Right cardiac atrium (tissue), 5 donors: ENCODE results near the gene BTBD8. TPM values are rescaled to one million over a fixed set of nuclear protein-coding genes. Genes with fewer than 3 reads are reported as not detected.

ENCODE experiments used
- ATAC-seq, 2 donors: fragments of 200-7000 bp; cut with Tn5 transposase; one replicate each; pipeline versions ENCODE4 v1.8.0 to v1.9.1; 2020; ENCODE audit warnings: moderate library complexity in 2 of 2, mild to moderate bottlenecking in 1 of 2
- DNase-seq, 3 donors: peaks; one replicate each; pipeline ENCODE4 v3.0.0-alpha.2; 2020
- H3K27ac ChIP-seq: one replicate; pipeline ENCODE4 v1.5.1; 2013; ENCODE audit warnings: mild to moderate bottlenecking, low read length, control low read depth, moderate library complexity
- H3K27me3 ChIP-seq: one replicate; pipeline ENCODE4 v1.6.1; 2013; ENCODE audit not compliant: control insufficient read depth, insufficient read depth
- H3K4me1 ChIP-seq: one replicate; pipeline ENCODE4 v1.6.1; 2013; ENCODE audit warnings: low read length; ENCODE audit not compliant: control insufficient read depth, insufficient read depth
- H3K4me3 ChIP-seq: one replicate; pipeline ENCODE4 v1.5.1; 2013; ENCODE audit warnings: low read length, control low read depth
- H3K9me3 ChIP-seq: one replicate; pipeline ENCODE4 v1.6.1; 2013; ENCODE audit warnings: low read length; ENCODE audit not compliant: control insufficient read depth
- WGBS: extraction: QIAGEN DNeasy Blood & Tissue Kit; methylation state at CpG from one replicate; pipeline ENCODE4 v1.1.7; 2013; 5-methylcytosine and 5-hydroxymethylcytosine counted together
- intact Hi-C, 4 donors: fragments of 100-400 bp; cut with DNase I; formaldehyde crosslinking; loops; one replicate each; pipeline versions ENCODE4 v1.11.0 to v1.14.0; 2022 to 2023
- polyA plus RNA-seq: library from polyadenylated mRNA; stranded (reverse); fragments of 200-250 nt; gene quantifications from one replicate; pipeline ENCODE4 v1.2.3, GENCODE V29; 2013
- total RNA-seq, 4 donors: library from RNA; stranded (reverse); fragmentation: NEBNext Ultra II Directional; extraction: Animal tissue kit (Norgen Biotek cat#: 25700); gene quantifications; one replicate each; pipeline ENCODE4 v1.2.1, GENCODE V29; 2021
- donor health status: healthy with polysubstance abuse.
- donor health status: DM: no; HTN: yes; CAD: no.
- donor health status: DM: no; HTN: no; CAD: no.
- donor health status: DM: no; HTN: yes; CAD: no; lungs with severe emphysema.
- donor health status: DM: yes; HTN: yes; CAD: no.

BTBD8 gene
- total and polyA plus RNA-seq, 5 donors: 1.5 to 6.2 (median 4.4) TPM

- WGBS: 56% methylated on average over 2 of the region's 2 CpGs
- H3K9me3 ChIP-seq: no peaks in the 10 kb centered on the region
- no peaks in the 10 kb centered on the region for H3K4me1 ChIP-seq
- H3K4me3 ChIP-seq: no peak overlapping the region
- no peaks in the 10 kb centered on the region for H3K27me3 ChIP-seq
- H3K27ac ChIP-seq: no peak overlapping the region
- DNase-seq: no peak
- intact Hi-C loops: no loop called here
- ATAC-seq: no peak
Observed at GRCh38 chr1:92136341-92136740, 56.2 kb downstream of the BTBD8 start.

- DNase-seq (no peak), ATAC-seq (no peak)
- 95% methylated on average over 2 of the region's 2 CpGs for WGBS
- Histone ChIP-seq H3K9me3 (no peaks in the 10 kb centered on the region), H3K27me3 (no peaks in the 10 kb centered on the region), H3K27ac (no peak overlapping the region), H3K4me3 (no peak overlapping the region), H3K4me1 (no peaks in the 10 kb centered on the region)
- intact Hi-C loops: no loop called here
Observed at GRCh38 chr1:92154934-92155333, 74.8 kb downstream of the BTBD8 start.

DNA sequence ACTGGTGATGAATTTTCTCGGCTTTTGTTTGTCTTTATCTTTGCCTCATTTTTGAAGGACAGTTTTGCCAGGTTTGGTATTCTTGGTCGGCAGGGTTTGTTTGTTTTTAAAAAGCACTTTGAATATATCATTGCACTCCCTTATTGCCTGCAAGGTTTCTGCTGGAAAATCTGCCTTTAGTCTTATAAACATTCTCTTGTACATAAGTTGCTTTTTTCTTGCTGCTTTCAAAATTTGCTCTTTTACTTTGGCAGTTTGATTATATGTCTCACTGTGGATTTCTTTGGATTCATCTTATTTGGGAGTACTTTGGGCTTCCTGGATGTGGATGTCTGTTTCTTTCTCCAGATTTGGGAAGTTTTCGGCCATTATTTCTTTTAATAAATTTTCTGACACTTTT is 79.4 kb downstream of the BTBD8 start:
- Histone ChIP-seq H3K4me3 (no peak overlapping the region), H3K9me3 (no peaks in the 10 kb centered on the region), H3K27me3 (no peaks in the 10 kb centered on the region), H3K27ac (no peak overlapping the region), H3K4me1 (no peaks in the 10 kb centered on the region)
- DNase-seq: no peak
- 90% methylated on average over 3 of the region's 3 CpGs for WGBS
- ATAC-seq: no peak
- intact Hi-C loops: no loop called here

- Histone ChIP-seq H3K27ac (no peak overlapping the region), H3K27me3 (no peaks in the 10 kb centered on the region), H3K4me1 (no peaks in the 10 kb centered on the region), H3K9me3 (no peaks in the 10 kb centered on the region), H3K4me3 (no peak overlapping the region)
- ATAC-seq: no peak
- no peak for DNase-seq
- WGBS: 94% methylated on average over 1 of the region's 1 CpG
- intact Hi-C loops: no loop called here
Observed at GRCh38 chr1:92165389-92165788, 85.2 kb downstream of the BTBD8 start.

GRCh38 chr1:92167151-92167550 is 87.0 kb downstream of the BTBD8 start:
- Histone ChIP-seq H3K4me1 (no peaks in the 10 kb centered on the region), H3K27me3 (no peaks in the 10 kb centered on the region), H3K27ac (no peak overlapping the region), H3K9me3 (no peaks in the 10 kb centered on the region), H3K4me3 (no peak overlapping the region)
- ATAC-seq (no peak), DNase-seq (no peak)
- intact Hi-C loops: no loop called here
- WGBS: 87% methylated on average over 1 of the region's 1 CpG

GRCh38 chr1:92168657-92169056 is 88.5 kb downstream of the BTBD8 start:
- ATAC-seq: no peak
- WGBS: 75% methylated on average over 5 of the region's 5 CpGs
- intact Hi-C loops: no loop called here

DNA sequence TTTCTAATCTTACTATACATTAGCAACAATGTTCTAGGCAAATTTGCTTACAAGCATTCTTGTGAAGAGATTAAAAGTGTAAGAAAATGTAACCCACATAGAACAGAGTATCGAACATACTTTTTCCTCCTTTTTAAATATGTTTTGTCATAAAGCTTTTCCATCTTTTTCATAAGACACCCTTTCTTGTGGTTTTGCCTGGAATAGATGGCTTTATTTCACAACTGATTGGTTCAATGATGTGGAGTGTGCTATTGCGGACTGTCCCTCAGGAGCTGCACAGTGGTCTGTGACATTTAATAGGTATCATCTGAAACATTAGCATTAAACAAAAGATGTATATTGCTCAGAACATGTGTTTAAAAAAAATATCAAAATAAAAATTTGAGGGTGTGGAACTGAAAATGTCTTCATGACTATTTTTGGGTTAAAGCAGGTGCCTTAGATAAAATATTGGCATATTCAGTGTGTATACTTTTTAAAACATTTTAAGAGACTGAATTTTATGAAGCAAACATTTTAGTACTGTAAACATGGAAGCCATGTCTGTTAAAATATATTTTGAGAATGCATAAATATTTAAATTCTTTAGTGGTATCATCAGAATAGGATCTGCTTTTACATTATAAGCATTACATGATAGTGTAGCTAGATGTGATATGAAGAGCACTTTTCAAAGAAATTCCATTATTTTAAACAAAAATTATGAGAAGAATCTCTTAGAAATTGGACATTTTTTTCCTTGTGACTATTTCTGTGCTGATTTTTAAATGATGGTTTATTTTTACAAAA is 89.3 kb downstream of the BTBD8 start:
- no peaks in the 10 kb centered on the region for H3K4me1 ChIP-seq
- no peak overlapping the region for H3K27ac ChIP-seq
- DNase-seq: no peak
- H3K4me3 ChIP-seq: no peak overlapping the region
- H3K9me3 ChIP-seq: no peaks in the 10 kb centered on the region
- H3K27me3 ChIP-seq: no peaks in the 10 kb centered on the region
- intact Hi-C loops: no loop called here
- WGBS: 98% methylated on average over 2 of the region's 2 CpGs
- ATAC-seq: no peak

More at GRCh38 chr1:92168657-92169056, 88.5 kb downstream of the BTBD8 start:
- DNase-seq: no peak
- H3K27me3 ChIP-seq: no peaks in the 10 kb centered on the region
- no peaks in the 10 kb centered on the region for H3K9me3 ChIP-seq
- H3K27ac ChIP-seq: no peak overlapping the region
- no peak overlapping the region for H3K4me3 ChIP-seq
- H3K4me1 ChIP-seq: no peaks in the 10 kb centered on the region

DNA sequence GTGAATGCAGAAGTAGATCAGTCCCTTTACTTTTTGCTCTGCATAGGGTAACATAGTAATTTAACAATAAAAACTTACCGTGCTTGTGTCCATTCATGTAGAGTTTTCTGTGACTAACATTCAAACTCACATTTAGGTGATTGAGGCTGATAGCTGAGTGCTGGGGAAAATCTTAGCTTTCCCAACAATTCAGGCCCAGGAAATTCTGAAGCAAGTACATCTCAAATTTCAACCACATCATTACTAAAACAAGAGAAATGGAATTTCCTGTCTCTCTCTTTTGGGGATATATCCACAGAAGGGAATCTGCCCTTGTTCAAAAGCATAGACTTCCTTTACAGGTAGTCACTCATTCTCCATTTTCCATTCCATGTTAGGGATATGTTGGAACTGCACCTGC is 104.5 kb downstream of the BTBD8 start:
- H3K4me3 ChIP-seq: no peak overlapping the region
- DNase-seq (no peak), ATAC-seq (no peak)
- intact Hi-C loops: no loop called here
- no peak overlapping the region for H3K27ac ChIP-seq
- 92% methylated on average over 1 of the region's 1 CpG for WGBS
- H3K9me3 ChIP-seq: no peaks in the 10 kb centered on the region
- no peaks in the 10 kb centered on the region for H3K27me3 ChIP-seq
- no peaks in the 10 kb centered on the region for H3K4me1 ChIP-seq

DNA sequence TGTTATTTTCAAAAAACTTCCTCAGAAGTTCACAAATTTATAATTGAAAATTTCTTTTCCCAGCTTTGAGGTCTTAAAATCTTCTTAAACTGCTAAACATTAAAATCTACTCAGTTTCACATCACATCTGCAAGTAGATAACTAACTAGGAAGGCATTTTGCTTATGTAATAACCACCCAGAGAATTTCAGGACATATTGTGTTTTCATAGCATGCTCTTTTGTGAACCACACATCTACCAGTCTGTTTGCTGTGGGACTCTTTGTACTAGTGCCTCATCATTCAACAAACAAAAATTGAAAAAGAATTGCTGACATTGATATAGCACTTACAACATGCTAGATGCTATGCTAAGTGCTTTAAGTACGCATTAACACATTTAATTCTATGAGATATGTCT is 105.9 kb downstream of the BTBD8 start:
- Histone ChIP-seq H3K27ac (no peak overlapping the region), H3K4me1 (no peaks in the 10 kb centered on the region), H3K27me3 (no peaks in the 10 kb centered on the region), H3K4me3 (no peak overlapping the region), H3K9me3 (no peaks in the 10 kb centered on the region)
- 95% methylated on average over 1 of the region's 1 CpG for WGBS
- DNase-seq (no peak), ATAC-seq (no peak)
- intact Hi-C loops: no loop called here

DNA sequence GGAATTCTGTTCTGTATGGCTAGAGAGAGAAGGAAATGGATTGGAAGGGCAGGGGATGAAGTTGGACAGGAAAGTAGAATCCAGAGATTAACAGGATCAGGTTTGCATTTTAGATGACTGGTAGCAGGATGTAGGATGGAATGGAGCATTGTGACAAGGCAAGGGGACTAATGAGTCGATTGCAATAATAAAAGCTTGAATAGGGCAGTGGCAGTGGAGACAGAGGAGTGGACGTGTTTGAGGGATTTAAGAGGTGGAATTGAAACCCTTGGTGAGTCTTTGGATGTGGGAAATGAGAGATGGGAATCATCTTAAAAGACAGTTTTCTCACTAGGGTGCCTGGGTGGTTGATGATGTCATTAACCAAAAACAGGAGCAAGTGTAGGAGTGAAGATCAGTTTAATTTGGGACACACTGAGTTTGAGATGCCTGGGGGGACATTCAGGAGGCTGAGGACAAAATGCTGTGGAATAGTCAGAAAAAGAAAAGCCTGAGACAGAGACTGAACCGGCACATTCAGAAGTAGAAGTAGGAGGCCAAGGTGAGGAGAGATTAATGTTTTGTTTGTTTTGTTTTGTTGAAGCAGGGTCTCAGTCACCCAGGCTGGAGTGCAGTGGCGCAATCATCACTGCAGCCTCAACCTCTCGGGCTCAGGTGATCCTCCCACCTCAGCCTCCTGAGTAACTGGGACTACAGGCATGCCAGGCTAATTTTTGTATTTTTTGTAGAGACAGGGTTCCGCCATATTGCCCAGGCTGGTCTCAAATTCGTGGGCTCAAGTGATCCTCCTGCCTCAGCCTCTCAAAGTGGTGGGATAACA is 108.5 kb downstream of the BTBD8 start:
- no peak for DNase-seq
- ATAC-seq: no peak
- intact Hi-C loops: no loop called here
- Histone ChIP-seq H3K9me3 (no peaks in the 10 kb centered on the region), H3K4me3 (no peak overlapping the region), H3K27me3 (no peaks in the 10 kb centered on the region), H3K27ac (no peak overlapping the region), H3K4me1 (no peaks in the 10 kb centered on the region)
- WGBS: 87% methylated on average over 7 of the region's 7 CpGs

DNA sequence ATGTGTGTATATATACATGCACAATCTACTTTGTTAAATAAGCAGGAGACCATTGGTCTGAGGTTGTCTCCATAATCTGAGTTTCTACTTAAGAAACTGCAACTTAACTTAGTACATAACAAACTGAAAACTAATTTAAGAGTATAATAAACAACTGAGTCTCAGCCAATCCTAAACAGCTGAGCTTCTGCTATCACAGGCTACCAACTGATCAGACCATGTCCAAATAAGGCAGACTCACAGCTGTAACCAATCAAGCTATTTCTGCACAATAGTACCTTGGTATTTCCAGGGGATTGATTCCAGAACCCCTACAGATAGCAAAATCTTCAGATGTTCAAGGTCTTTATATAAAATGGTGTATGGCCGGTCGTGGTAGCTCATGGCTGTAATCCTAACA is 111.6 kb downstream of the BTBD8 start:
- no peaks in the 10 kb centered on the region for H3K9me3 ChIP-seq
- 69% methylated on average over 2 of the region's 2 CpGs for WGBS
- H3K27ac ChIP-seq: no peak overlapping the region
- no peaks in the 10 kb centered on the region for H3K27me3 ChIP-seq
- ATAC-seq: no peak
- no peaks in the 10 kb centered on the region for H3K4me1 ChIP-seq
- DNase-seq: no peak
- intact Hi-C loops: no loop called here
- H3K4me3 ChIP-seq: no peak overlapping the region
